B cell (primary cell): Measurements from ENCODE around the gene FOXP3.

Experiments used
- CTCF ChIP-seq: fragments of 200-600 bp; IDR thresholded peaks from one replicate; pipeline ENCODE4 v1.8.0; 2022; ENCODE audit warnings: antibody characterized with exemption, mild to moderate bottlenecking
- EZH2 ChIP-seq: IDR thresholded peaks from 2 replicates; pipeline ENCODE4 v1.6.1; 2012; ENCODE audit warnings: borderline replicate concordance, low read depth, mild to moderate bottlenecking, moderate library complexity, low read length; ENCODE audit not compliant: insufficient read depth, poor library complexity, severe bottlenecking

GRCh38 chrX:49271341-49271740 lies 6.8 kb upstream of the FOXP3 start:
- TF ChIP-seq EZH2 (no peak), CTCF (no peak)
